Muscle of leg (tissue), 11 donors: ENCODE measurements around the gene LPP. TPM values are rescaled to one million over a fixed set of nuclear protein-coding genes. Genes with fewer than 3 reads are reported as not detected.

Source experiments
- DNase-seq: peaks from one replicate; pipeline ENCODE4 v3.0.0; 2013
- H3K27ac ChIP-seq: one replicate; pipeline ENCODE4 v1.5.1; 2013; ENCODE audit warnings: mild to moderate bottlenecking, low read length, control low read depth
- H3K27me3 ChIP-seq: one replicate; pipeline ENCODE4 v1.6.1; 2013; ENCODE audit warnings: low read length; ENCODE audit not compliant: control insufficient read depth, insufficient read depth
- H3K36me3 ChIP-seq: one replicate; pipeline ENCODE4 v1.6.1; 2013; ENCODE audit warnings: low read length; ENCODE audit not compliant: control insufficient read depth, insufficient read depth
- H3K4me1 ChIP-seq: one replicate; pipeline ENCODE4 v1.6.1; 2013; ENCODE audit warnings: low read length; ENCODE audit not compliant: control insufficient read depth, insufficient read depth
- H3K4me3 ChIP-seq: one replicate; pipeline ENCODE4 v1.5.1; 2013; ENCODE audit warnings: low read length, control low read depth
- H3K9me3 ChIP-seq: replicated peaks from 2 replicates; pipeline ENCODE4 v1.6.1; 2013; ENCODE audit warnings: low read depth, low read length; ENCODE audit not compliant: control insufficient read depth
- WGBS: methylation state at CpG from one replicate; pipeline ENCODE4 v1.1.5; 2013; ENCODE audit warnings: missing lambda C conversion rate; ENCODE audit not compliant: insufficient coverage; 5-methylcytosine and 5-hydroxymethylcytosine counted together
- polyA plus RNA-seq, 8 donors: library from polyadenylated mRNA; unstranded; fragments of 120-200 nt; gene quantifications; one replicate each; pipeline versions ENCODE4 v1.2.1 to v1.2.3, GENCODE V29; 2013; ENCODE audit warnings: inconsistent platforms in 1 of 8, low replicate concordance in 1 of 8; ENCODE audit not compliant: insufficient read length in 8 of 8, insufficient read depth in 1 of 8
- total RNA-seq: library from RNA; stranded (reverse); fragments of 120-200 nt; gene quantifications from one replicate; pipeline ENCODE4 v1.2.4, GENCODE V29; 2013

The LPP gene
- total and polyA plus RNA-seq, 9 donors, result 8.9 to 24.3 (median 13.5) TPM

DNA sequence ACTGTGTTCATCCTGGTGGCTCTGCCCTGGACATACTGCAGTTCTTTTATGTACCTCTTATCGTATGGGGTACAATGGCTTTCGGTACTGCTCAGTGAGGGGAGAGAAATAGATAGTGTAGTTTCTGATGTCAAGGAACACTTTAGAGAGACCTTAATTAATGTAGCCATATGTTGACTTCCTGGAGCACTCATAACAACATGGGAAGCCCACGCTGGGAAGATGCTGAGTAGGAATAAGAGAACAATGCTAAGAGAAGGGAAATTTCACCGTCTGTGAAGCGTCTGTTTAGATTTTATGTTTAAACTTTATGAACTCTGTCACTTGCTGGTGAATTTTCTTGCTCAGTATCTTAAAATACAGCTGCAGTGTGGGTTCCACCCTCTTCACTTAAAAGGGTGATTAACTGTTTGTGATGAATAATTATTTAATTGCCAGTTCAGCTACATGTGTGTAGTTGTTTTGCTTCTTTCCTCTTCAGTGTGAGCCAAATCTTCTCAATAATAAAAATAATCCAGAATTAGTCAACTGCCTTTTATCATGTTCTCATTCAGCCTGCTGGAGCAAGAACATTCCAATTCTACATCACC is 644.7 kb downstream of the LPP start:
- Histone ChIP-seq H3K36me3 (no peaks in the 10 kb centered on the region), H3K4me1 (no peaks in the 10 kb centered on the region), H3K27me3 (no peaks in the 10 kb centered on the region), H3K4me3 (no peak overlapping the region), H3K9me3 (no peaks in the 10 kb centered on the region), H3K27ac (no peak overlapping the region)
- 83% methylated on average over 1 of the region's 5 CpGs for WGBS
- no peak for DNase-seq

- no peak overlapping the region for H3K4me3 ChIP-seq
- DNase-seq, result no peak
These were observed 647.4 kb downstream of the LPP start for GRCh38 chr3:188801393-188801792.

DNA sequence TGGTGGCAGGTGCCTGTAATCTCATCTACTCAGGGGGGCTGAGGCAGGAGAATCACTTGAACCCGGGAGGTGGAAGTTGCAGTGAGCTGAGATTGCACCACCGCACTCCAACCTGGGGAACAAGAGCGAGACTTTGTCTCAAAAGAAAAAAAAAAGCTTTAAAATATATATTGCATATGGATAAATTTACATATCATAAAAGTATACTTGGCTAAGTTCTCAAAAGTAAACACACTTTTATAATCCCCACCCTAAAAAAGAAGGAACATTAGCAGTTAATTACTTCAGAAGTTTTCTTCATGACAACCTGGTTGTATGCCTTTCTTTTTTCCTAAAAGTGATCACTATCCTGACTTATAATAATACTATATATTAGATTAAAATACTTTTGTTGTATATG is 648.7 kb downstream of the LPP start:
- no peak for DNase-seq
- H3K9me3 ChIP-seq, result peaks cover 4% of the 10 kb centered on the region
- no peak overlapping the region for H3K27ac ChIP-seq
- H3K36me3 ChIP-seq, result no peaks in the 10 kb centered on the region
- no peaks in the 10 kb centered on the region for H3K27me3 ChIP-seq
- H3K4me3 ChIP-seq, result no peak overlapping the region
- no CpG with 5 or more reads among the region's 3 CpGs for WGBS
- H3K4me1 ChIP-seq, result no peaks in the 10 kb centered on the region

More at GRCh38 chr3:188801393-188801792, 647.4 kb downstream of the LPP start:
- Histone ChIP-seq H3K27ac (no peak overlapping the region), H3K9me3 (no peaks in the 10 kb centered on the region), H3K4me1 (no peaks in the 10 kb centered on the region), H3K27me3 (no peaks in the 10 kb centered on the region), H3K36me3 (no peaks in the 10 kb centered on the region)
- 100% methylated on average over 1 of the region's 4 CpGs for WGBS

DNA sequence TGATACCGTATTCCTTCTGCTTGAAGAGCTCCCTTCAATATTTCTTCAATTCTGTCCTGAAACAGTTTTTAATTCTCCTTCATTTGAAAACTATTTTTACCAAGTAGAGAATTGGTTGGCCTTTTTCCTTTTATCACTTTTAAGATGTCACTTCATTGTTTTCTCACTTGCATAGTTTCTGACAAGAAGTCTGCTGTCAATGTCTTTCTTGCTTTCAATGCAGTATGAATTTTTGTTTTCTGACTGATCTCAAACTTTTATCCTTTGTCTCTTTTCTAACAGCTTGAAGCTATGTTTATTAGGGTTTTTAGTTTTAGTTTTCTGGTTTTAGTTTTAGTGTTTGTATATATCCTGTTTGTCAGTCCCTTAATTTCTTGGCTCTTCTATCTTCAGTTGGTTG is 653.0 kb downstream of the LPP start:
- no peak for DNase-seq
- H3K27me3 ChIP-seq, result no peaks in the 10 kb centered on the region
- H3K9me3 ChIP-seq, result peaks cover 14% of the 10 kb centered on the region
- no CpG with 5 or more reads among the region's 1 CpG for WGBS
- no peak overlapping the region for H3K4me3 ChIP-seq
- H3K27ac ChIP-seq, result no peak overlapping the region
- H3K4me1 ChIP-seq, result no peaks in the 10 kb centered on the region
- H3K36me3 ChIP-seq, result no peaks in the 10 kb centered on the region

DNA sequence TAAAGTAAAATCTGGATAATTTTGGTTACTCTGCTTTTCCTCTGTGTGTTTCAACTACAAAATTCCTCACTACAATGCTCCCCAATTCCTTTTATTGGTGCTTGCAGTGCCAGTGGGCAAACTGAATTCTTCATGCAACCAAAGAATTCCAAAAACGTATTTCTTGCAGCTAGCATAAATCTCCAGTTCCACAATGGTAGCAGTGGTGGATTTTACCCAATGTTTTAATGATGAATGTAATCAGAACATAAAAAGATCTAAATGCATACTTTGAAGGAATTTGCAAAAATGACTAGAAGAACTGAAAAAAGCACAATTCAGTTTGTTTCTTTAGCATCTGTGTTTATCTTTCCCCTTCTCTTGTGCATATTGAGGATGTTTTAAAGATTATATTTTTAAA is 658.2 kb downstream of the LPP start:
- Histone ChIP-seq H3K4me3 (no peak overlapping the region), H3K4me1 (no peaks in the 10 kb centered on the region), H3K27me3 (no peaks in the 10 kb centered on the region), H3K36me3 (no peaks in the 10 kb centered on the region), H3K27ac (no peak overlapping the region), H3K9me3 (peaks cover 10% of the 10 kb centered on the region)
- no peak for DNase-seq
- WGBS, result no CpG with 5 or more reads among the region's 1 CpG

GRCh38 chr3:188814581-188814980 is 660.6 kb downstream of the LPP start:
- peaks cover 4% of the 10 kb centered on the region for H3K4me1 ChIP-seq
- WGBS, result no CpG with 5 or more reads among the region's 2 CpGs
- H3K36me3 ChIP-seq, result no peaks in the 10 kb centered on the region
- H3K27me3 ChIP-seq, result no peaks in the 10 kb centered on the region
- no peak overlapping the region for H3K27ac ChIP-seq
- H3K4me3 ChIP-seq, result no peak overlapping the region
- H3K9me3 ChIP-seq, result no peaks in the 10 kb centered on the region
- no peak for DNase-seq

GRCh38 chr3:188817103-188817934 is 663.4 kb downstream of the LPP start:
- no CpG with 5 or more reads among the region's 7 CpGs for whole genome bisulfite sequencing
- H3K27me3 ChIP-seq, result no peaks in the 10 kb centered on the region
- peaks cover 5% of the 10 kb centered on the region for H3K4me1 ChIP-seq

GRCh38 chr3:188817935-188818269 is 663.9 kb downstream of the LPP start:
- Histone ChIP-seq H3K27ac (no peak overlapping the region), H3K4me1 (peaks cover 5% of the 10 kb centered on the region), H3K9me3 (no peaks in the 10 kb centered on the region), H3K4me3 (no peak overlapping the region), H3K27me3 (no peaks in the 10 kb centered on the region), H3K36me3 (no peaks in the 10 kb centered on the region)
- 30% methylated on average over 2 of the region's 3 CpGs for WGBS
- no peak for DNase-seq

More at GRCh38 chr3:188817103-188817934, 663.4 kb downstream of the LPP start:
- H3K9me3 ChIP-seq, result no peaks in the 10 kb centered on the region
- no peak overlapping the region for H3K4me3 ChIP-seq
- no peak overlapping the region for H3K27ac ChIP-seq
- DNase-seq, result no peak
- no peaks in the 10 kb centered on the region for H3K36me3 ChIP-seq

DNA sequence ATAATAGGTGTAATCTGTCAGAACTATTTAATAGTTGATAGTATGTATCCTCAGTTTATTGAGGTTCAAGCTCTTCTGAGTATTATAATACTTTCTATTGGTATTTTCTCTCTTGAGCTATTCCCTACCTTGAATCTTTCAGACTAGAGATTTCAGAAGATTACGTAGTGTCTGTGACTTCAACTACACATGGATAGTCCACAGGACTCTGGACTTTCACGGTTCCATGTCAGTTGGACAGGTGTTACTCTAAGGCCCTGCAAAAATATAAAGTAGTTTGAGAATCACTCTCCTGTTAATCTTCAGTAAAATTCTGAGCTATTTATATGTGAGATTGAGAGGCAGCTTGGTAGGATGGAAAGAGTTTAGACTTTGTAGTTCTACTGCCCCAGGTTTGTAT is 664.3 kb downstream of the LPP start:
- Histone ChIP-seq H3K27ac (no peak overlapping the region), H3K27me3 (no peaks in the 10 kb centered on the region), H3K4me3 (no peak overlapping the region), H3K36me3 (no peaks in the 10 kb centered on the region), H3K9me3 (no peaks in the 10 kb centered on the region), H3K4me1 (peaks cover 5% of the 10 kb centered on the region)
- no CpG with 5 or more reads among the region's 2 CpGs for WGBS
- no peak for DNase-seq

GRCh38 chr3:188819939-188820338 is 666.0 kb downstream of the LPP start:
- peaks cover 10% of the 10 kb centered on the region for H3K4me1 ChIP-seq
- no peaks in the 10 kb centered on the region for H3K27me3 ChIP-seq
- no peaks in the 10 kb centered on the region for H3K36me3 ChIP-seq
- no peaks in the 10 kb centered on the region for H3K9me3 ChIP-seq
- DNase-seq, result peak; percentile 62
- 100% methylated on average over 1 of the region's 1 CpG for WGBS
- H3K27ac ChIP-seq, result peak overlapping the region; percentile 33
- no peak overlapping the region for H3K4me3 ChIP-seq
